Neural progenitor cell (in vitro differentiated cells): ENCODE results near the gene CIB2.

ENCODE experiments used
- CTCF ChIP-seq: fragments of 200-600 bp; sonication (generic); IDR thresholded peaks from 2 replicates; pipeline ENCODE4 v1.5.1; 2017; ENCODE audit warnings: antibody characterized with exemption, mild to moderate bottlenecking
- EZH2 ChIP-seq: fragments of 200-600 bp; sonication (generic); IDR thresholded peaks from 2 replicates; pipeline ENCODE4 v1.6.1; 2017; ENCODE audit warnings: antibody characterized with exemption, mild to moderate bottlenecking, moderate library complexity
- EZH2phosphoT487 ChIP-seq: fragments of 200-600 bp; sonication (generic); IDR thresholded peaks from 2 replicates; pipeline ENCODE4 v1.6.1; 2017; ENCODE audit warnings: antibody characterized with exemption

- no peak for TF ChIP-seq CTCF
- no peak for TF ChIP-seq EZH2
- TF ChIP-seq EZH2phosphoT487 = no peak
These were observed 61.1 kb downstream of the CIB2 start for GRCh38 chr15:78070049-78070700.
